Right ventricle myocardium superior (tissue), 1 donor: ENCODE data around the gene SCGN. TPM values are rescaled to one million over a fixed set of nuclear protein-coding genes. Genes with fewer than 3 reads are reported as not detected.
"Not testable (repeated sequence)": the region's sequence is repeated elsewhere in the genome, so short reads cannot be mapped to it uniquely, and the experiment has no call there.

Experiments used
- ATAC-seq: fragments of 200-7000 bp; cut with Tn5 transposase; one replicate; pipeline ENCODE4 v1.9.1; 2020; ENCODE audit warnings: mild to moderate bottlenecking; ENCODE audit not compliant: poor library complexity
- DNase-seq: peaks from one replicate; pipeline ENCODE4 v3.0.0-alpha.2; 2020
- intact Hi-C: fragments of 100-400 bp; cut with DNase I; formaldehyde crosslinking; loops from one replicate; pipeline ENCODE4 v1.11.2; 2022
- total RNA-seq: library from RNA; stranded (reverse); fragmentation: NEBNext Ultra II Directional; extraction: Animal tissue kit (Norgen Biotek cat#: 25700); gene quantifications from one replicate; pipeline ENCODE4 v1.2.1, GENCODE V29; 2021
- donor health status: DM: no; HTN: yes; CAD: no; lungs with severe emphysema.

The SCGN gene
- total RNA-seq, 1 donor from 2014 or later: 1.2 TPM

DNA sequence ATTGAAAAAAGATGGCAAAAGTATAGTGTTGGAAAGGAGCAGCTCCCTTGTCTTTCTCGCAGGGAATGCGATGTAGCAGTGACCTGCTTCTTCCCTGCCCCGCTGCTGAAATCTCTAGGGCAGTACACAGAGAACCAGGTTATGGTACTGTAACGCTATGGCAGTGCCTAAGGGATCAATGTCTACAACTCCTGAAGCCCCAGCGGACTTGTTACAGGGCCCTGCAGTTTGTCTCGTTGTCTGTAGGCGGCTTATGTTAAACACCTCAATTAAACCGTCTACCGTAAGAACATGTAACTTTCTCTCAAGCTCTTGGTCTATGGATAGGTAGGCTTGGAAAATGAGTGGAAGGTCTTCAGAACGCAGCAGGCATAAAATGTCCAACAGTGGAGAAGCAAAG is 57.7 kb downstream of the SCGN start:
- intact Hi-C loops: no loop called here
- DNase-seq (no peak), ATAC-seq (no peak)

DNA sequence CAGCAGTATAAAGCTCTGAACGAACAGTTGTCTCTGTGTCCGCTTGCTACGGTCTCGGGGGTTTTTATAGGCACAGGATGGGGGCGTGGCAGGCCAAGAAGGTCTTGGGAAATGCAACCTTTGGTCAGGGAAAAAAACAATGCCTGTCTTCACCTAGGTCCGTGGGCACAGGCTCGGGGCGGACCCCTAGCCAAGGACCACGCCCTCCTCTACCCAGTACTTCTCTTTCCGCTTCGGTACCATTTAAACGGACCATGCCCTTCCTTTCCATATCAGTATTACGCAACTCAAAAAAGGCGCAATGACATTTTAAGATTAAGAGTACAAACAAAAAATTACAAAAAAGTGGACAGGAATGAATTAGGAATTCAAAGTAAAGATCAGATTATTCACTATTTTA is 58.3 kb downstream of the SCGN start:
- intact Hi-C loops: no loop called here
- DNase-seq: no peak
- ATAC-seq: no peak

- no peak for ATAC-seq
- intact Hi-C loops: no loop called here
- no peak for DNase-seq
These were observed 61.8 kb downstream of the SCGN start for GRCh38 chr6:25713824-25714223.

DNA sequence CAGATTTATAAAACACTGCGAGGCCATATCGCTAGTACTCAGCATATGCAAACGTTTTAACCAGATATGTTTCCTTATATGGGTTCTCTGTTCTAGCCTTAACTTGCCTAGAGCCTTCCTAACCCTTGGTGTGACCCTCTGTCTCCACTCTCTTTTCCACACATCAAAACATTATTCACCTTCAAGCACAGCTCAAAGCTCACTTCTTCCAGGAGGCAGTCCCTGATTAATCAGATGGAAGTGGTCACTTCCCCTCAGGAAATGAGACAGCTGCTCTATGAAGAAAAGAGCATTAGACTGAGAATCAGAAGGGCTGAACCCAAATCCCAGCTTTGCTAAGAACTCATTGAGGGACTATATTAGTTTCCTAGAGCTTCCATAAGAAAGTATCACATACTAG is 62.8 kb downstream of the SCGN start:
- DNase-seq (no peak), ATAC-seq (no peak)
- intact Hi-C loops: no loop called here

DNA sequence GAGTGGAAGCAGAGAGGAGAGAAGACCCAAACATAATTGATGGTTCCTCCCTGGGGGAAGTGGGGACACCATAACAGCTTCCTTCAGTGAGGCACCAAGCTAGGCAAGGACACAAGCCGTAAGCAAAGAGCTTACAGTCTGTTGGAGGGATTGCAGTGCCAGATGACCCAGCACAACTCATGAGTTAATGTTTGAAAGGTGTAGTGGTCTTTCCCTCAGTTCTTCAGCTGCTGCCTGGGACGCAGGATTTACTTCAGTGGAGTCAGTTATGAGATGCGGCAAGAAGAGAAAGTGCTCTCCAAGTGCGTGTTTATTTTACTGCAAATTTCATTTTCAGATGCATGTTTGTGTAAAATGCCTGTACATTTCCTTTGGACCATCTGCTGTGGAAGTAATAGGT is 63.8 kb downstream of the SCGN start:
- no peak for ATAC-seq
- no peak for DNase-seq
- intact Hi-C loops: no loop called here

DNA sequence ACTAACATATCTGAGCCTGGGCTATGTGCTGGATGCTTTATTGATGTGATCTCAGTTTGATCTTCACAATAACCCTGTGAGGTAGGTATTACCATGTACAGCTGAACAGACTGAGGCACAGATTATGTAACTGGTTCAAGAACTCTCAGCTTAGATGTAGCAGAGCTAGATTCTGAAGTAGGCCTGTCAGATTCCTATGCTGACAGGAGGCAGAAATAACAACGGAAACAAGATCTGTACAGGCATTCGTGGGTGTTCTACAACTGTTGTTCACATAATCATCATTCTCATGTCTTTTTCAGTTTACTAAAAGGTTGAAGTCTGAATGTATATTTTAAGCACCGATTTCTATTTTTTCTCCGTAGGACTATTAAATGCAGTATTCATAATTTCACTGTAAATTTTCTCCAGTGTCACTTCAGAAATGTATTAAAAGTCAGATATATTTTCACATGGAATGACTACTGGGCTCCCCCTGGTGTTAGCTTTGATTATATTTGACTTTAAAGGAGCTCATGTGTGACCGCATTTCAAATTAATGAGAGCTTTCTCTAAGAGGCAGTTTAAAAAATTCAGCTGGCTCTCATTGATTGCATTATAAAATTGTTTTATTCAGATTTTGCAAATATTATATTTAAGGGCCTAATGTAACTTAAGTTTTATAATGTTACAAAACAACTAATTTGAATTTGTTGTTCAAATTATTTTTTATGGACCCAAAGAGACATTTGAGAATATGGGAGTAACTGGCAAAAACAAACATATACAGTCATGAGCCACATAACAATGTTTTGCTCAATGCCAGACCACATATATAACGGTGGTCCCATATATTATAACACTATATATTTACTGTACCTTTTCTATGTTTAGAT is 66.1 kb downstream of the SCGN start:
- DNase-seq (no peak), ATAC-seq (no peak)
- intact Hi-C loops: no loop called here

GRCh38 chr6:25726122-25726911 is 74.3 kb downstream of the SCGN start:
- DNase-seq (no peak), ATAC-seq (no peak)
- intact Hi-C loops: no loop called here

GRCh38 chr6:25727028-25727427 is 75.0 kb downstream of the SCGN start:
- intact Hi-C loops: no loop called here
- no peak for DNase-seq
- ATAC-seq: no peak

GRCh38 chr6:25730907-25731306 is 78.9 kb downstream of the SCGN start:
- DNase-seq: no peak
- ATAC-seq: no peak
- intact Hi-C loops: no loop called here

DNA sequence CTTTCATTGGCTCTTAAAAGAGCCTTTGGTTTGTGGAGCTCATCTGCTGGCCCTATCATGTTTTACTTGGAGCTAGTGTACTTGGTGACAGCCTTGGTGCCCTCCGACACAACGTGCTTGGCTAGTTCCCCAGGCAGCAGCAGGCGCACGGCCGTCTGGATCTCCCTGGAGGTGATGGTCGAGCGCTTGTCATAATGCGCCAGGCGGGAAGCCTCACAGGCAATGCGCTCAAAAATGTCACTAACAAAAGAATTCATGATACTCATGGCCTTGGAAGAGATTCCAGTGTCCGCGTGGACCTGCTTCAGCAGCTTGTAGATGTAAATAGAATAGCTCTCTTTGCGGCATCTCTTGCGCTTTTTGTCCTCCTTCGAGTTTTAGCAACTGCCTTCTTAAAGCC is 79.7 kb downstream of the SCGN start:
- no peak for ATAC-seq
- intact Hi-C loops: no loop called here

GRCh38 chr6:25732468-25733198 is 80.6 kb downstream of the SCGN start:
- DNase-seq (no peak), ATAC-seq (no peak)
- intact Hi-C loops: no loop called here

More for the DNA sequence above, 79.7 kb downstream of the SCGN start:
- DNase-seq: no peak

- ATAC-seq (no peak), DNase-seq (no peak)
- intact Hi-C loops: no loop called here
These were observed 83.2 kb downstream of the SCGN start for GRCh38 chr6:25735261-25735660.

GRCh38 chr6:25743868-25744267 is 91.9 kb downstream of the SCGN start:
- DNase-seq (no peak), ATAC-seq (no peak)
- intact Hi-C loops: no loop called here

- DNase-seq (no peak), ATAC-seq (no peak)
- intact Hi-C loops: no loop called here
These were observed 93.8 kb downstream of the SCGN start for GRCh38 chr6:25745836-25746235.

DNA sequence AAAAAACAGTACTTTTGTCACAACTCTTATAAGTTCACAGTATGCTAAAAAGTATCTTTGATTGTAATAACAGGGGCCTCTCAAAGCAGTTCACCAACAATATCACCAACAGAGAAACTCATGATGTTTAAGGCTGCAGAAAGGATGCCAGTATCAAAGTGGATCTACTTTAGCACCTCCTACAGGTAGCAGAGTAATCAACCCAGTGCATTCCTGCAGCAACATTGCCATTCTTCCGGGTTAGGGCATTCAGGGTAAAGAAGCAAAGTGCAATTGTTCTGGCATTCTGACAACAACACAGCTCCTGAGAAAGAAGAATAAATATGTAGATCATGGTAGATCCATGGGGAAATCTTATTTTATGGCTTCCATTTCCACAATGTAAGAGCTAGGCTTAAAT is 95.0 kb downstream of the SCGN start:
- ATAC-seq (no peak), DNase-seq (no peak)
- intact Hi-C loops: no loop called here

- intact Hi-C loops: no loop called here
- ATAC-seq: no peak
- DNase-seq: no peak
These were observed 95.5 kb downstream of the SCGN start for GRCh38 chr6:25747477-25747876.

- ATAC-seq: no peak
- no peak for DNase-seq
- intact Hi-C loops: no loop called here
These were observed 96.0 kb downstream of the SCGN start for GRCh38 chr6:25748049-25748448.

DNA sequence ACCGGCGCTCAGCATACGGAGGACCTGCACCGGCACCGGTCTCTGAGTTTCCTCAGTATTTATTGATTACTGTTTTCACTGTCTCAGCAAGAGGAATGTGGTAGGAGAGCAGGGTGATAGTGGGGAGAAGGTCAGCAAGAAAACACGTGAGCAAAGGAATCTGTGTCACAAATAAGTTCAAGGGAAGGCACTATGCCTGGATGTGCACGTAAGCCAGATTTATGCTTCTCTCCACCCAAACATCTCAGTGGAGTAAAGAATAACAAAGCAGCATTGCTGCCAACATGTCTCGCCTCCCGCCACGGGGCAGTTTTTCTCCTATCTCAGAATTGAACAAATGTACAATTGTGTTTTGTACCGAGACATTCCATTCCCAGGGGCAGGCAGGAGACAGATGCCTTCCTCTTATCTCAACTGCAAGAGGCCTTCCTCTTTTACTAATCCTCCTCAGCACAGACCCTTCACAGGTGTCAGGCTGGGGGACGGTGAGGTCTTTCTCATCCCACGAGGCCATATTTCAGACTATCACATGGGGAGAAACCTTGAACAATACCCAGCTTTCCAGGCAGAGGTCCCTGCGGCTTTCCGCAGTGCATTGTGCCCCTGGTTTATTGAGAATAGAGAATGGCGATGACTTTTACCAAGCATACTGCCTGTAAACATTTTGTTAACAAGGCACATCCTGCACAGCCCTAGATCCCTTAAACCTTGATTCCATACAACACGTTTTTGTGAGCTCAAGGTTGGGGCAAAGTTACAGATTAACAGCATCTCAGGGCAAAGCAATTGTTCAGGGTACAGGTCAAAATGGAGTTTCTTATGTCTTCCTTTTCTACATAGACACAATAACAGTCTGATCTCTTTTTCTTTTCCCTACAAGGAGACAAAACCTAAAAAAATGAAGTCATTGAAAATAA is 96.8 kb downstream of the SCGN start:
- ATAC-seq, DNase-seq, intact Hi-C loops: not testable (repeated sequence)
